ENCODE data around the gene DDX1.

DNA sequence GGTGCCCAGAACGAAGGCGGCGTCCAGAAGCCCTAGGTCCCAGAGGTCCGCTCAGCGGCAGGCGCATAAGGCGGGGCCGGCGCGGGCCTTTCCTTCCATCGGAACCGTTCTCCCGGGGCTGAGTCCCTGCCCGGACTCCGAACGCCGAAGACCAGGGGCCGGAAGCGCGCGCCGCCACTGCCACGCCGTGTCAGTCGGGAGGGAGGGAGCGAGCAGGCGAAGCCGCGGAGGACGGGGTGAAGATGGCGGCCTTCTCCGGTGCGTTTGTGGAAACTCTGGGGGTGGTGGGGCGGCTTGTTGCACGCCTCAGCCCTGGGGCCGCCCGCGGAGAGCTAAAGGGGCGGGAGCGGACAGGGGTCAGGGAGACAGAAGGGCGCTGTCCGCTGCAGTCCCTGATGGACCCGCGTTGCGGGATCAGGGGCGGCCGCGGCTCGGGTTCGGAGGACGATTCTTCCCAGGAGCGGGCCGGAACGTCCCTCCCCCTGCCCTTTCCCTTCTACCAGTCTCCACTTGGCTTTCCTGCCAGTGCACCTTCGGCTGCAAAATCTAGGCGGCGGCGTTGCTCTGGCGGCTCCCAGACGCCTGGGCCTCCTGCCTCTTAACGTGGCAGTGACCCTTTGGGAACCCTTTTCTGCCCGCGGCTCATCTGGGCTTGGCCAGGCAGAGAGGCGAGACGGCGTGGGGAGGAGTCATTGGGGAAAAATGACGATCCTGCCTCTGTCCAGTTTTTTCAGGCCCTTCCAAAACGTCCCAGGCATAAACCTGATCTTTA, at the start of gene DDX1:
- peak; percentile 31; the same call in 1 of the 2 replicates for TF ChIP-seq EGR1 (IDR thresholded peaks at IDR 0.05)
- TF ChIP-seq EP300 (IDR thresholded peaks at IDR 0.05; ENCODE audit: borderline replicate concordance): peak; percentile 48; the same call in 1 of the 2 replicates
- peak; percentile 29; the same call in 1 of the 2 replicates for TF ChIP-seq NFIC (IDR thresholded peaks at IDR 0.05)

Data from Ishikawa (cell line).